Suppressor macrophage (primary cell): ENCODE data around the gene LRFN2.

Experiments
- DNase-seq, 4 experiments: peaks; one replicate each; pipeline ENCODE4 v3.0.0-alpha.2; 2020 to 2022

Gene LRFN2

GRCh38 chr6:40344566-40345167, 242.5 kb downstream of the LRFN2 start:
- no peak for DNase-seq

- DNase-seq, result no peak
Observed at GRCh38 chr6:40343877-40344565, 243.1 kb downstream of the LRFN2 start.

DNA sequence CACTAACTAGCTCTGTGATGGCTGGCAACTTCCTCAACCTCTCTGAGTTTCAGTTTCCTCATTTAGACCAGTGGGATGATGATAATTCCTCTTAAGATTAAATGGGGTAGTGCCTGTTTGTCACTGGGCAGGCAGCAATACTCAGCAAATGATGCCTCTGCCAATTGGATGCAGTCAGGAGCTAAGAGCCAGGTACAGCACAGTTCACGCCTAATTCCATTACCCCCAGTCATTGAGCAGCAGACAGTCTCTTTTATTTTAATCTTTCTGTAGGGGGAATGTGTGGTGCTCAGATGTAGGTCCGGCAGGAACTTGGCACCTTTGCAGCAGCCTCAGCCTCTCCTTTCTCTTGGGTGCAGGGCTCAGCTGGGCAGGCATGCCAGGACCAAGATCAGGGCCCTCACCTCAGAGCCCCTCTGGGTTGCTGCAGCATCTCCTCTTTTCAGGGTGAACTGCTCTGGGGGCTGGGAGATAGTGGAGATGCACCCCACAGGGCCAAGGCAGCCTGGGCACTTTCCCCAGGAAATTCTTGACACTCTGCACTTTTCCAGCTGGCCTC, 243.8 kb downstream of the LRFN2 start:
- DNase-seq, result peak in 2 of 4 experiments; percentile 19 to 30

GRCh38 chr6:40342723-40343122, 244.4 kb downstream of the LRFN2 start:
- DNase-seq, result no peak

- no peak for DNase-seq
Observed at GRCh38 chr6:40341726-40342125, 245.4 kb downstream of the LRFN2 start.
